HEK293 (cell line): Measurements from ENCODE around the gene PPP2R1B.

Source experiments
- RBAK ChIP-seq: fragments of 450-650 bp; formaldehyde crosslinking; IDR thresholded peaks from 2 replicates; pipeline ENCODE4 v1.5.1; 2016; ENCODE audit warnings: missing biosample characterization, missing genetic modification characterization
- ZFP37 ChIP-seq: fragments of 450-650 bp; formaldehyde crosslinking; IDR thresholded peaks from 2 replicates; pipeline ENCODE4 v1.5.1; 2016; ENCODE audit warnings: missing biosample characterization, missing genetic modification characterization
- ZNF121 ChIP-seq: fragments of 450-650 bp; formaldehyde crosslinking; IDR thresholded peaks from 2 replicates; pipeline ENCODE4 v1.5.1; 2016; ENCODE audit warnings: missing biosample characterization, missing genetic modification characterization
- TF ChIP-seq, protein P1 (sequence below): fragments of 450-650 bp; formaldehyde crosslinking; IDR thresholded peaks from 2 replicates; pipeline ENCODE4 v1.5.1; 2016; ENCODE audit warnings: missing biosample characterization, missing genetic modification characterization

DNA sequence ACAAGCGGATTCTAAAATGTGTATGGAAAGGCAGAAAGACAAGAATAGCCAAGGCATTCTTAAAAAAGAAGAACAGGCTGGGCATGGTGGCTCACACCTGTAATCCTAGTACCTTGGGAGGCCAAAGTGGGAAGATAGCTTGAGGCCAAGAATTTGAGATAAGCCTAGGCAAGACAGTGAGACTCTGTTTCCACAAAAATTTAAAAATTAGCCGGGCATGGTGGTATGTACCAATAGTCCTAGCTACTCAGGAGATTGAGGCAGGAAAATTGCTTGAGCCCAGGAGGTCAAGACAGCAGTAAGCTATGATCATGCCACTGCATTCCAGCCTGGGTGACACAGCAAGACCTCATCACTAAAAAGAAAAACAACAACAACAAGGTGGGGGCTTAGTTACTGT, 46.0 kb upstream of the PPP2R1B start:
- TF ChIP-seq ZFP37 (tag by site-specific recombination) (no peak), RBAK (tag by site-specific recombination) (no peak), ZNF121 (tag by site-specific recombination) (no peak)
- TF ChIP-seq, protein P1, sequence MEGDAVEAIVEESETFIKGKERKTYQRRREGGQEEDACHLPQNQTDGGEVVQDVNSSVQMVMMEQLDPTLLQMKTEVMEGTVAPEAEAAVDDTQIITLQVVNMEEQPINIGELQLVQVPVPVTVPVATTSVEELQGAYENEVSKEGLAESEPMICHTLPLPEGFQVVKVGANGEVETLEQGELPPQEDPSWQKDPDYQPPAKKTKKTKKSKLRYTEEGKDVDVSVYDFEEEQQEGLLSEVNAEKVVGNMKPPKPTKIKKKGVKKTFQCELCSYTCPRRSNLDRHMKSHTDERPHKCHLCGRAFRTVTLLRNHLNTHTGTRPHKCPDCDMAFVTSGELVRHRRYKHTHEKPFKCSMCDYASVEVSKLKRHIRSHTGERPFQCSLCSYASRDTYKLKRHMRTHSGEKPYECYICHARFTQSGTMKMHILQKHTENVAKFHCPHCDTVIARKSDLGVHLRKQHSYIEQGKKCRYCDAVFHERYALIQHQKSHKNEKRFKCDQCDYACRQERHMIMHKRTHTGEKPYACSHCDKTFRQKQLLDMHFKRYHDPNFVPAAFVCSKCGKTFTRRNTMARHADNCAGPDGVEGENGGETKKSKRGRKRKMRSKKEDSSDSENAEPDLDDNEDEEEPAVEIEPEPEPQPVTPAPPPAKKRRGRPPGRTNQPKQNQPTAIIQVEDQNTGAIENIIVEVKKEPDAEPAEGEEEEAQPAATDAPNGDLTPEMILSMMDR (tag by site-specific recombination): no peak
